Measurements from ENCODE around the gene KIR2DL3. TPM values are rescaled to one million over a fixed set of nuclear protein-coding genes. Genes with fewer than 3 reads are reported as not detected.
A peak's percentile ranks its signal among the peaks of the same experiment; 100 is the strongest.
"Not testable (repeated sequence)": the region's sequence is repeated elsewhere in the genome, so short reads cannot be mapped to it uniquely, and the experiment has no call there.

KIR2DL3 gene
- total RNA-seq, 1 experiment from 2014 or later: not detected

DNA sequence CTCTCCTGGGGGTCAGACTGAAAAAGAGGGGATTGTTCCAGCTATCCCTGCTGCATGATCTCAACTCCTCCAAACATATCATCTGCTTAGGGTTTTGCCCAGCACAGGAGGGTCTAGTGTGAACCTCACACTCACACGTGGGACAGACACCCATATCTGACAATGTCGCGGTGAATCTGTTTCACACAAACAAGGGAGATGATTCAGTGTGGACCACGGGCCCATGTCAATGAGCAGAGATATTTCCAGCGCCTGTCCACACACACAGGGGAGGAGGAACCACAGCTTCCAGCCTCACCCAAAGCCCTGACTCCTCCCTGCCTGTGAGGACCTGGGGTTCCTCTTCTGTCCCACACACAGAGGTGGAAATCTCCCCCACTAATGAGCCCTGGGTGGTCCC, 43.7 kb upstream of the KIR2DL3 start:
- Histone ChIP-seq H3K4me1 (replicated peaks; ENCODE audit: insufficient read depth) (no peaks in the 10 kb centered on the region), H4K20me1 (ENCODE audit: insufficient read depth) (no peaks in the 10 kb centered on the region), H3K27me3 (ENCODE audit: insufficient read depth, low read depth) (peaks cover 81% of the 10 kb centered on the region), H3F3A (ENCODE audit: insufficient read depth, low read depth) (no peaks in the 10 kb centered on the region), H3K9me2 (ENCODE audit: insufficient read depth) (no peaks in the 10 kb centered on the region; the same call in 1 of the 2 replicates), H3K36me3 (ENCODE audit: low read depth) (no peaks in the 10 kb centered on the region), H2AFZ (no peak overlapping the region), H3K9me3 (ENCODE audit: insufficient read depth, low read depth) (no peaks in the 10 kb centered on the region), H3K4me2 (no peak overlapping the region), H3K4me3 (no peak overlapping the region), H3K79me2 (ENCODE audit: low read depth) (no peaks in the 10 kb centered on the region), H3K27ac (no peak overlapping the region)
- intact Hi-C loops (cut with micrococcal nuclease; ENCODE audit: unreplicated experiment): no loop called here
- TF ChIP-seq, protein P1, sequence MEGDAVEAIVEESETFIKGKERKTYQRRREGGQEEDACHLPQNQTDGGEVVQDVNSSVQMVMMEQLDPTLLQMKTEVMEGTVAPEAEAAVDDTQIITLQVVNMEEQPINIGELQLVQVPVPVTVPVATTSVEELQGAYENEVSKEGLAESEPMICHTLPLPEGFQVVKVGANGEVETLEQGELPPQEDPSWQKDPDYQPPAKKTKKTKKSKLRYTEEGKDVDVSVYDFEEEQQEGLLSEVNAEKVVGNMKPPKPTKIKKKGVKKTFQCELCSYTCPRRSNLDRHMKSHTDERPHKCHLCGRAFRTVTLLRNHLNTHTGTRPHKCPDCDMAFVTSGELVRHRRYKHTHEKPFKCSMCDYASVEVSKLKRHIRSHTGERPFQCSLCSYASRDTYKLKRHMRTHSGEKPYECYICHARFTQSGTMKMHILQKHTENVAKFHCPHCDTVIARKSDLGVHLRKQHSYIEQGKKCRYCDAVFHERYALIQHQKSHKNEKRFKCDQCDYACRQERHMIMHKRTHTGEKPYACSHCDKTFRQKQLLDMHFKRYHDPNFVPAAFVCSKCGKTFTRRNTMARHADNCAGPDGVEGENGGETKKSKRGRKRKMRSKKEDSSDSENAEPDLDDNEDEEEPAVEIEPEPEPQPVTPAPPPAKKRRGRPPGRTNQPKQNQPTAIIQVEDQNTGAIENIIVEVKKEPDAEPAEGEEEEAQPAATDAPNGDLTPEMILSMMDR (conservative IDR thresholded peaks at IDR 0.05): no peak
- no peak for TF ChIP-seq EZH2 (IDR thresholded peaks at IDR 0.05; ENCODE audit: low read depth)
- ChIA-PET POLR2A (ENCODE audit: unreplicated experiment) (no interaction called here), CTCF (no interaction called here)
- peak in 1 of 2 experiments; percentile 11 for DNase-seq
- BruUV-seq (replicated peaks): no TSS peak

DNA sequence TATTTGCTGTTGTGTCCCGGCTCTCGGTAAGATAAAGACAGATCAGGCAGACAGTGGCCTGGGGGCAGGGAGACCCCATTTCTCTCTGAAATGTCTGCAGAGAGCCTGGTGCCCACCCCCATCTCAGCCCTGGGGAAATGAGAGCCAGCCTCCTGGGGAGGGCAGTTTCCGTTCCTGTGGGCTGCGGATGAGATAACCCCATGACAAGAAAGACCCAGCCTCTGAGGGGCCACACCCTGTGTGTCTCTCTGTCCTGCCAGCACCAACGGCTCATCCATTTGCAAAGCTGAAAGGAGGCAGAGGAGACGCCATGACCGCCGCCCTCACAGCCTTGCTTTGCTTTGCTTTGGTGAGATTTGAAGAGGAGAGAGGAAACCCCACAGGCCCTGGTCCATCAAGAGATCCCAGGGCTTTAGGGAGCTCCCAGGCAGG, 42.2 kb upstream of the KIR2DL3 start:
- H4K20me1 ChIP-seq (ENCODE audit: insufficient read depth): no peaks in the 10 kb centered on the region
- H3K79me2 ChIP-seq (ENCODE audit: low read depth): no peaks in the 10 kb centered on the region
- no peak overlapping the region for H3K4me2 ChIP-seq
- no TSS peak for BruUV-seq (replicated peaks)
- H3K4me1 ChIP-seq (replicated peaks; ENCODE audit: insufficient read depth): no peaks in the 10 kb centered on the region
- DNase-seq: peak in 1 of 2 experiments; percentile 8
- no peaks in the 10 kb centered on the region for H3K9me3 ChIP-seq (ENCODE audit: insufficient read depth, low read depth)
- no peak overlapping the region for H2AFZ ChIP-seq
- H3K4me3 ChIP-seq: no peak overlapping the region
- POLR2A ChIA-PET (ENCODE audit: unreplicated experiment): no interaction called here
- intact Hi-C loops (cut with micrococcal nuclease; ENCODE audit: unreplicated experiment): no loop called here
- no peaks in the 10 kb centered on the region for H3K36me3 ChIP-seq (ENCODE audit: low read depth)
- no peak overlapping the region for H3K27ac ChIP-seq
- TF ChIP-seq, protein P1 (conservative IDR thresholded peaks at IDR 0.05): no peak
- no peak for TF ChIP-seq EZH2 (IDR thresholded peaks at IDR 0.05; ENCODE audit: low read depth)
- CTCF ChIA-PET: no interaction called here
- H3F3A ChIP-seq (ENCODE audit: insufficient read depth, low read depth): no peaks in the 10 kb centered on the region
- H3K27me3 ChIP-seq (ENCODE audit: insufficient read depth, low read depth): peaks cover 85% of the 10 kb centered on the region
- H3K9me2 ChIP-seq (ENCODE audit: insufficient read depth): no peaks in the 10 kb centered on the region; the same call in 1 of the 2 replicates

DNA sequence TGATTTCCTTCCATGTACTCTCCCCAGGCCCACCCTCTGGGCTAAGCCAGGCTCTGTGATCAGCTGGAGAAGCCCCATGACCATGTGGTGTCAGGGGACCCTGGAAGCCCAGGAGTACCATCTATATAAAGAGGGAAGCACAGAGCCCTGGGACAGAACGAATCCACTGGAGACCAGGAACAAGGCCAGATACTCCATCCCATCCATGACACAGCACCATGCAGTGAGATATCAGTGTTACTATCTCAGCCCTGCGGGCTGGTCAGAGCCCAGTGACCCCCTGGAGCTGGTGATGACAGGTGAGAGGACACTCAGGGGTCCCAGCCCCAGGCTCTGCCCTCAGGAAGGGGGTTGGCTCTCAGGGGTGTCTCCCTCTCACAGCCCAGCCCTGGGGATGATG, 41.5 kb upstream of the KIR2DL3 start:
- intact Hi-C loops (cut with micrococcal nuclease; ENCODE audit: unreplicated experiment): no loop called here
- CTCF ChIA-PET: no interaction called here
- no peak overlapping the region for H3K27ac ChIP-seq
- POLR2A ChIA-PET (ENCODE audit: unreplicated experiment): no interaction called here
- H3K4me2 ChIP-seq: no peak overlapping the region
- peak in 1 of 2 experiments; percentile 17 for DNase-seq
- H3K4me3 ChIP-seq: no peak overlapping the region
- H3K36me3 ChIP-seq (ENCODE audit: low read depth): no peaks in the 10 kb centered on the region
- no peaks in the 10 kb centered on the region for H3K79me2 ChIP-seq (ENCODE audit: low read depth)
- H4K20me1 ChIP-seq (ENCODE audit: insufficient read depth): no peaks in the 10 kb centered on the region
- no TSS peak for BruUV-seq (replicated peaks)
- no peaks in the 10 kb centered on the region for H3K4me1 ChIP-seq (replicated peaks; ENCODE audit: insufficient read depth)
- H2AFZ ChIP-seq: no peak overlapping the region
- H3F3A ChIP-seq (ENCODE audit: insufficient read depth, low read depth): no peaks in the 10 kb centered on the region
- TF ChIP-seq EZH2 (IDR thresholded peaks at IDR 0.05; ENCODE audit: low read depth): no peak
- TF ChIP-seq, protein P1 (conservative IDR thresholded peaks at IDR 0.05): no peak
- H3K27me3 ChIP-seq (ENCODE audit: insufficient read depth, low read depth): peaks cover 85% of the 10 kb centered on the region
- no peaks in the 10 kb centered on the region; the same call in 1 of the 2 replicates for H3K9me2 ChIP-seq (ENCODE audit: insufficient read depth)
- H3K9me3 ChIP-seq (ENCODE audit: insufficient read depth, low read depth): no peaks in the 10 kb centered on the region

DNA sequence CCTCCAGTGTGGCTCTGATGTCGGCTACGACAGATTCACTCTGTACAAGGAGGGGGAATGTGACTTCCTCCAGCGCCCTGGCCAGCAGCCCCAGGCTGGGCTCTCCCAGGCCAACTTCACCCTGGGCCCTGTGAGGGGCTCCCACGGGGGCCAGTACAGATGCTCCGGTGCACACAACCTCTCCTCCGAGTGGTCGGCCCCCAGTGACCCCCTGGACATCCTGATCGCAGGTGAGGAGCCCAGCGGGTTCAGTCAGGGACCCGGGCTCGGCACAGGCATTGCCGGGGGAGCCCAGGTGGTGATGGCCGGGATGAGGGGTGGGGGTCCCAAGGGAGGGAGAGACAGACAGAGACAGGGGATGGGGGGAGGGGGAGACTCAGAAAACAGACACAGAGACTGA, 40.6 kb upstream of the KIR2DL3 start:
- H3K27me3 ChIP-seq (ENCODE audit: insufficient read depth, low read depth): peaks cover 81% of the 10 kb centered on the region
- H3K9me2 ChIP-seq (ENCODE audit: insufficient read depth); intact Hi-C loops (cut with micrococcal nuclease; ENCODE audit: unreplicated experiment); POLR2A ChIA-PET (ENCODE audit: unreplicated experiment); H3K9me3 ChIP-seq (ENCODE audit: insufficient read depth, low read depth); H2AFZ ChIP-seq; H3K79me2 ChIP-seq (ENCODE audit: low read depth); BruUV-seq (replicated peaks); H3K4me3 ChIP-seq; H3F3A ChIP-seq (ENCODE audit: insufficient read depth, low read depth); H3K4me2 ChIP-seq; H3K27ac ChIP-seq; H4K20me1 ChIP-seq (ENCODE audit: insufficient read depth); H3K36me3 ChIP-seq (ENCODE audit: low read depth); CTCF ChIA-PET; H3K4me1 ChIP-seq (replicated peaks; ENCODE audit: insufficient read depth); DNase-seq: not testable (repeated sequence)

Data from PC-9 (cell line).